Measurements from ENCODE around the gene SLC25A33. TPM values are rescaled to one million over a fixed set of nuclear protein-coding genes. Genes with fewer than 3 reads are reported as not detected.
"Not testable (repeated sequence)": the region's sequence is repeated elsewhere in the genome, so short reads cannot be mapped to it uniquely, and the experiment has no call there.

Gene SLC25A33
- total RNA-seq, 4 donors from 2014 or later, result 40.3 to 88.6 (median 49.1) TPM

DNA sequence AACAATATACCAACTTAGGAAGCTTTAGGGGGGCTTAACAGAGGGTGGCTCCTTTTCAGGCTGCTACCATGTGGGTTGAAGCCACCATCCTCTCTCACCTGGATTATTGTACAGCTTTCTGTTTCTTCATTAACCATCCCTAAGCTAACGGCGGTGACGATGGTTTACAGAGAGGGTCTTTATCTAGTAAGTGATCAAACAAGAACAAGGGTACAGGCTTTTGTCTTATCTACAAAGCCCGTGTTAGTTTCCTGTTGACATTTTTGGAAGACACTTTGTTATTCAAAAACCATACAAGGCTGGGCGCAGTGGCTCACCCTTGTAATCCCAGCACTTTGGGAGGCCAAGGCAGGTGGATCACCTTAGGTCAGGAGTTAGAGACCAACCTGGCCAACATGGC, 20.4 kb downstream of the SLC25A33 start:
- ATAC-seq (no peak), DNase-seq (no peak)
- Histone ChIP-seq H3K9me3 (no peaks in the 10 kb centered on the region), H3K36me3 (peaks cover 0 to 9% of the 10 kb centered on the region in 2 donors), H3K4me3 (no peak overlapping the region), H3K27ac (peak overlapping the region; percentile 94 to 100 (median 96)), H3K4me1 (peaks cover 68 to 70% of the 10 kb centered on the region in 2 donors), H3K27me3 (no peaks in the 10 kb centered on the region)
- in situ Hi-C loops (cut with MboI; ENCODE audit: low sequenced_read_pairs in 4 of 4), result loop anchor here in 1 of 4 donors (5.0 kb wide), 1 partner anchor 57 kb away; no protein-coding TSS in a partner anchor
- intact Hi-C loops (cut with DNase I; ENCODE audit: low total_unique reads), result loop anchor here (2.0 to 10.0 kb wide), 2 partner anchors 27 to 495 kb away; partner anchors contain the start of gene SLC2A5
- TF ChIP-seq CTCF (IDR thresholded peaks at IDR 0.05 in 4 of 5, conservative IDR thresholded peaks at IDR 0.05 in 1 of 5), result no peak
- TF ChIP-seq POLR2A (IDR thresholded peaks at IDR 0.05), result no peak

DNA sequence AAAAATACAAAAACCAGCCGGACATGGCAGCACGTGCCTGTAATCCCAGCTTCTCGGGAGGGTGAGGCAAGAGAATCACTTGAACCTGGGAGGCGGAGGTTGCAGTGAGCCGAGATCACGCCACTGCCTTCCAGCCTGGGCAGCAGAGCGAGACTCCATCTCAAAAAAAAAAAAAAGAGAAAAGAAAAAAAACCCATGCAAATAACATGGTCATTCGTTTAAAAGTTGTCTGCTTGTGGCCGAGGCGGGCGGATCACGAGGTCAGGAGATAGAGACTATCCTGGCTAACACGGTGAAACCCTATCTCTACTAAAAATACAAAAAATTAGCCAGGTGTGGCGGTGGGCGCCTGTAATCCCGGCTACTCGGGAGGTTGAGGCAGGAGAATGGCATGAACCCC, 20.8 kb downstream of the SLC25A33 start:
- in situ Hi-C loops (cut with MboI; ENCODE audit: low sequenced_read_pairs in 4 of 4), result not testable (repeated sequence)
- peak overlapping the region; percentile 94 to 100 (median 96) for H3K27ac ChIP-seq
- intact Hi-C loops (cut with DNase I; ENCODE audit: low total_unique reads), result loop anchor here (2.0 kb wide), 1 partner anchor 27 kb away; no protein-coding TSS in a partner anchor

DNA sequence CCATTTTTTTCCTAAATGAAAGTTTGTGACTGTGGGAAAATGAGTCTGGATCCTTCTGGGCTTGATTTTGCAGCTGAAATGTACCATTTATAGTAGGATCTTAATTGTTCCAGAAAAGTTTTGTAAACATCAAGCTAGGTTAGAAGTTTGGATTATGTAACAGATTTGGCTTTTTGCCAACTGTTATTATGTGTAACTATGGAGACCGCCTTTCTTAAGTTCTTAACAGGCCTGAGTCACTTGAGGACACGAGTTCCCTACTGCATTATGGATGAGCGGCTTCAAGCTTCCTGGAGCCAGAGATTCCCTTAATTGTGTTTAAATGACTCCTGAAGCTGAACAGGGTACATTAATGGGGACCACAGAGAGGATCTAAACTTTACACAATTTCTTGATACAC, 22.2 kb downstream of the SLC25A33 start:
- Histone ChIP-seq H3K9me3 (no peaks in the 10 kb centered on the region), H3K27me3 (no peaks in the 10 kb centered on the region), H3K27ac (peak overlapping the region; percentile 94 to 100 (median 96)), H3K36me3 (peaks cover 0 to 9% of the 10 kb centered on the region in 2 donors), H3K4me1 (peaks cover 58 to 61% of the 10 kb centered on the region in 2 donors), H3K4me3 (no peak overlapping the region)
- ATAC-seq (peak; percentile 85 to 93), DNase-seq (peak; percentile 53 to 57)
- TF ChIP-seq POLR2A (IDR thresholded peaks at IDR 0.05), result no peak
- TF ChIP-seq CTCF (IDR thresholded peaks at IDR 0.05 in 4 of 5, conservative IDR thresholded peaks at IDR 0.05 in 1 of 5), result no peak
- in situ Hi-C loops (cut with MboI; ENCODE audit: low sequenced_read_pairs in 4 of 4), result no loop called here
- intact Hi-C loops (cut with DNase I; ENCODE audit: low total_unique reads), result loop anchor here (2.0 kb wide), 1 partner anchor 25 kb away; no protein-coding TSS in a partner anchor

More for the DNA sequence above, 20.8 kb downstream of the SLC25A33 start:
- H3K9me3 ChIP-seq, H3K36me3 ChIP-seq, H3K27me3 ChIP-seq, H3K4me3 ChIP-seq, ATAC-seq: not testable (repeated sequence)
- DNase-seq, result peak in 1 of 2 donors; percentile 44
- H3K4me1 ChIP-seq, result peaks cover 68% of the 10 kb centered on the region in 2 donors

- H3K9me3 ChIP-seq, result no peaks in the 10 kb centered on the region
- peaks cover 11 to 20% of the 10 kb centered on the region in 2 donors for H3K4me1 ChIP-seq
- H3K27me3 ChIP-seq, result no peaks in the 10 kb centered on the region
- H3K27ac ChIP-seq, result peak overlapping the region in 1 of 4 donors; percentile 68
- in situ Hi-C loops (cut with MboI; ENCODE audit: low sequenced_read_pairs in 4 of 4), result loop anchor here in 1 of 4 donors (5.0 kb wide), 1 partner anchor 72 kb away; no protein-coding TSS in a partner anchor
- DNase-seq (no peak), ATAC-seq (no peak)
- H3K4me3 ChIP-seq, result no peak overlapping the region
- peaks cover 0 to 42% of the 10 kb centered on the region in 2 donors for H3K36me3 ChIP-seq
- no peak for TF ChIP-seq CTCF (IDR thresholded peaks at IDR 0.05 in 4 of 5, conservative IDR thresholded peaks at IDR 0.05 in 1 of 5)
- no peak for TF ChIP-seq POLR2A (IDR thresholded peaks at IDR 0.05)
- intact Hi-C loops (cut with DNase I; ENCODE audit: low total_unique reads), result no loop called here
Observed at GRCh38 chr1:9569267-9569666, 30.0 kb downstream of the SLC25A33 start.

- H3K4me3 ChIP-seq; intact Hi-C loops (cut with DNase I; ENCODE audit: low total_unique reads); H3K27me3 ChIP-seq; H3K9me3 ChIP-seq: not testable (repeated sequence)
- peak overlapping the region; percentile 41 to 68 (median 58) for H3K27ac ChIP-seq
- peaks cover 11 to 20% of the 10 kb centered on the region in 2 donors for H3K4me1 ChIP-seq
- ATAC-seq (peak; percentile 71 to 75), DNase-seq (peak in 1 of 2 donors; percentile 63)
- peaks cover 0 to 42% of the 10 kb centered on the region in 2 donors for H3K36me3 ChIP-seq
- in situ Hi-C loops (cut with MboI; ENCODE audit: low sequenced_read_pairs in 4 of 4), result loop anchor here in 2 of 4 donors (5.0 kb wide), 2 partner anchors 69 to 79 kb away; no protein-coding TSS in a partner anchor
Observed at GRCh38 chr1:9570886-9571529, 31.7 kb downstream of the SLC25A33 start.
